ENCODE results near the gene NEMP2. TPM values are rescaled to one million over a fixed set of nuclear protein-coding genes. Genes with fewer than 3 reads are reported as not detected.
A peak's percentile ranks its signal among the peaks of the same experiment; 100 is the strongest.

The NEMP2 gene
- polyA plus RNA-seq, 1 donor (not counting 4 experiments of a cell fraction or from before 2014, with no cell fraction given): 2.1 TPM

GRCh38 chr2:190477661-190478454 is 56.7 kb downstream of the NEMP2 start:
- FAIRE-seq (no peak), DNase-seq (ENCODE audit: low read depth, low spot score) (no peak)
- H3K4me2 ChIP-seq (ENCODE audit: control insufficient read depth, extremely low read depth, insufficient read depth, low read depth, low read length): no peak overlapping the region
- TF ChIP-seq, protein P1, sequence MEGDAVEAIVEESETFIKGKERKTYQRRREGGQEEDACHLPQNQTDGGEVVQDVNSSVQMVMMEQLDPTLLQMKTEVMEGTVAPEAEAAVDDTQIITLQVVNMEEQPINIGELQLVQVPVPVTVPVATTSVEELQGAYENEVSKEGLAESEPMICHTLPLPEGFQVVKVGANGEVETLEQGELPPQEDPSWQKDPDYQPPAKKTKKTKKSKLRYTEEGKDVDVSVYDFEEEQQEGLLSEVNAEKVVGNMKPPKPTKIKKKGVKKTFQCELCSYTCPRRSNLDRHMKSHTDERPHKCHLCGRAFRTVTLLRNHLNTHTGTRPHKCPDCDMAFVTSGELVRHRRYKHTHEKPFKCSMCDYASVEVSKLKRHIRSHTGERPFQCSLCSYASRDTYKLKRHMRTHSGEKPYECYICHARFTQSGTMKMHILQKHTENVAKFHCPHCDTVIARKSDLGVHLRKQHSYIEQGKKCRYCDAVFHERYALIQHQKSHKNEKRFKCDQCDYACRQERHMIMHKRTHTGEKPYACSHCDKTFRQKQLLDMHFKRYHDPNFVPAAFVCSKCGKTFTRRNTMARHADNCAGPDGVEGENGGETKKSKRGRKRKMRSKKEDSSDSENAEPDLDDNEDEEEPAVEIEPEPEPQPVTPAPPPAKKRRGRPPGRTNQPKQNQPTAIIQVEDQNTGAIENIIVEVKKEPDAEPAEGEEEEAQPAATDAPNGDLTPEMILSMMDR (optimal IDR thresholded peaks at IDR 0.05 in 1 of 3, IDR thresholded peaks at IDR 0.05 in 1 of 3, conservative IDR thresholded peaks at IDR 0.05 in 1 of 3; ENCODE audit: extremely low read depth in 1 of 3, insufficient read depth in 2 of 3, low read length in 3 of 3): no peak
- no peak for TF ChIP-seq EZH2 (IDR thresholded peaks at IDR 0.05; ENCODE audit: low read length)
- H3K4me3 ChIP-seq (ENCODE audit: control insufficient read depth in 2 of 3, extremely low read depth in 1 of 3, insufficient read depth in 2 of 3, low read depth in 1 of 3, low read length in 3 of 3): no peak overlapping the region
- H3K27me3 ChIP-seq (ENCODE audit: control insufficient read depth, extremely low read depth, insufficient read depth, low read length): no peaks in the 10 kb centered on the region
- no peak overlapping the region for H3K9ac ChIP-seq (ENCODE audit: control insufficient read depth, extremely low read depth, insufficient read depth, low read length)
- no peaks in the 10 kb centered on the region for H3K79me2 ChIP-seq (ENCODE audit: control insufficient read depth, insufficient read depth, low read length)
- H4K20me1 ChIP-seq (ENCODE audit: control insufficient read depth, extremely low read depth, insufficient read depth, low read length): no peaks in the 10 kb centered on the region
- H3K27ac ChIP-seq (ENCODE audit: control insufficient read depth, insufficient read depth, low read length): no peak overlapping the region
- dilution Hi-C loops (cut with MboI; ENCODE audit: extremely low pct_ligation_motif_present, low sequenced_read_pairs): no loop called here
- no peaks in the 10 kb centered on the region for H3K4me1 ChIP-seq (ENCODE audit: control insufficient read depth, extremely low read depth, insufficient read depth, low read length)
- no peaks in the 10 kb centered on the region for H3K9me3 ChIP-seq (ENCODE audit: control insufficient read depth, low read depth, low read length)
- H3K9me1 ChIP-seq (ENCODE audit: control insufficient read depth, extremely low read depth, insufficient read depth, low read length): no peaks in the 10 kb centered on the region
- H2AFZ ChIP-seq (ENCODE audit: control insufficient read depth, low read length): no peak overlapping the region
- no peaks in the 10 kb centered on the region for H3K36me3 ChIP-seq (ENCODE audit: control insufficient read depth in 2 of 2, extremely low read depth in 1 of 2, insufficient read depth in 2 of 2, low read length in 2 of 2)

GRCh38 chr2:190470256-190470826 is 64.2 kb downstream of the NEMP2 start:
- no peaks in the 10 kb centered on the region for H3K27me3 ChIP-seq (ENCODE audit: control insufficient read depth, extremely low read depth, insufficient read depth, low read length)
- no peak for FAIRE-seq
- no peak overlapping the region for H3K9ac ChIP-seq (ENCODE audit: control insufficient read depth, extremely low read depth, insufficient read depth, low read length)
- no peaks in the 10 kb centered on the region for H4K20me1 ChIP-seq (ENCODE audit: control insufficient read depth, extremely low read depth, insufficient read depth, low read length)
- H3K27ac ChIP-seq (ENCODE audit: control insufficient read depth, insufficient read depth, low read length): peak overlapping the region; percentile 66
- H3K9me3 ChIP-seq (ENCODE audit: control insufficient read depth, low read depth, low read length): no peaks in the 10 kb centered on the region
- H3K36me3 ChIP-seq (ENCODE audit: control insufficient read depth in 2 of 2, extremely low read depth in 1 of 2, insufficient read depth in 2 of 2, low read length in 2 of 2): no peaks in the 10 kb centered on the region
- dilution Hi-C loops (cut with MboI; ENCODE audit: extremely low pct_ligation_motif_present, low sequenced_read_pairs): no loop called here
- no peaks in the 10 kb centered on the region for H3K79me2 ChIP-seq (ENCODE audit: control insufficient read depth, insufficient read depth, low read length)
- no peak for DNase-seq (ENCODE audit: low read depth, low spot score)
- H3K4me2 ChIP-seq (ENCODE audit: control insufficient read depth, extremely low read depth, insufficient read depth, low read depth, low read length): no peak overlapping the region
- H2AFZ ChIP-seq (ENCODE audit: control insufficient read depth, low read length): no peak overlapping the region
- no peak overlapping the region for H3K4me3 ChIP-seq (ENCODE audit: control insufficient read depth in 2 of 3, extremely low read depth in 1 of 3, insufficient read depth in 2 of 3, low read depth in 1 of 3, low read length in 3 of 3)
- H3K9me1 ChIP-seq (ENCODE audit: control insufficient read depth, extremely low read depth, insufficient read depth, low read length): no peaks in the 10 kb centered on the region
- peaks cover 25% of the 10 kb centered on the region for H3K4me1 ChIP-seq (ENCODE audit: control insufficient read depth, extremely low read depth, insufficient read depth, low read length)
- TF ChIP-seq, protein P1 (optimal IDR thresholded peaks at IDR 0.05 in 1 of 3, IDR thresholded peaks at IDR 0.05 in 1 of 3, conservative IDR thresholded peaks at IDR 0.05 in 1 of 3; ENCODE audit: extremely low read depth in 1 of 3, insufficient read depth in 2 of 3, low read length in 3 of 3): no peak
- no peak for TF ChIP-seq EZH2 (IDR thresholded peaks at IDR 0.05; ENCODE audit: low read length)
